Activated T-cell treated with anti-CD3 and anti-CD28 coated beads, Interleukin-2, amount 50 U/mL, for 72 hours (primary cell): ENCODE results near the gene CDSN. TPM values are rescaled to one million over a fixed set of nuclear protein-coding genes. Genes with fewer than 3 reads are reported as not detected.

Experiments used
- ATAC-seq, 2 donors: fragments of 150-1000 bp; cut with Tn5 transposase; replicated peaks in 1 of 2; 2 replicates each; pipeline ENCODE4 v1.10.0; 2021; ENCODE audit warnings: moderate library complexity in 2 of 2, mild to moderate bottlenecking in 1 of 2
- DNase-seq, 2 donors: peaks; one replicate each; pipeline ENCODE4 v3.0.0; 2021 to 2022; ENCODE audit warnings: mixed read lengths in 1 of 2
- H3K27ac Mint-ChIP-seq: one replicate; pipeline ENCODE4 v1.8.0; 2022; ENCODE audit warnings: mild to moderate bottlenecking, moderate library complexity, mixed read lengths
- H3K27me3 Mint-ChIP-seq: one replicate; pipeline ENCODE4 v1.8.0; 2022; ENCODE audit warnings: low read depth, mixed read lengths
- H3K36me3 Mint-ChIP-seq, 2 donors: one replicate each; pipeline ENCODE4 v1.8.0; 2022; ENCODE audit warnings: mixed read lengths in 2 of 2, mild to moderate bottlenecking in 1 of 2; ENCODE audit not compliant: insufficient read depth in 2 of 2
- H3K4me1 Mint-ChIP-seq: one replicate; pipeline ENCODE4 v1.8.0; 2022; ENCODE audit warnings: low read depth, mixed read lengths
- H3K4me3 Mint-ChIP-seq, 2 donors: one replicate each; pipeline ENCODE4 v1.8.0; 2022; ENCODE audit warnings: mild to moderate bottlenecking in 2 of 2, mixed read lengths in 2 of 2, moderate library complexity in 2 of 2
- H3K9me3 Mint-ChIP-seq, 2 donors: one replicate each; pipeline ENCODE4 v1.8.0; 2022; ENCODE audit warnings: mixed read lengths in 2 of 2
- total RNA-seq, 2 donors: library from RNA; stranded (reverse); gene quantifications; one replicate each; pipeline ENCODE4 v1.2.3, GENCODE V29; 2022

CDSN gene
- total RNA-seq, 2 donors from 2014 or later, result not detected

DNA sequence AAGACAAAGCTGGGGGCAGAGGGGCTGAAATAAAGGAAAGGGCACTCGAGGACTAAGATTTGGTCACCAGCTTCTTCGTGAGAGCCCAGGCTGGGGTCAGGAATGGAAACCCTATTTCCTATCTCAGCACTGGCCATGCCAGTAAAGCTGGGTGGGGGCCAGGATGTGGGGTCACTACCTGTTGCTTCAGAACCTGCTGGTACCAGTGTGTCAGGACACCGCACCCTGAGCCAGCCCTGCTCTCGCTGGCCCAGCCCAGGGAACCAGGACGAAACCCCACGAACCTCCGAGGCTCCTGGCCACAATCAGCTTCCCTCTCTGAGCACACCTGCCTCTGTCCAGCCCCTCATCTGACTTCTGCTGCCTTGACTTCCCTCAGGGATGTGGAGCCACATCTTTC lies 2.1 kb downstream of the CDSN start:
- Mint-ChIP-seq H3K36me3 (no peaks in the 10 kb centered on the region), H3K4me1 (peaks cover 10% of the 10 kb centered on the region), H3K27ac (no peak overlapping the region), H3K4me3 (no peak overlapping the region), H3K9me3 (no peaks in the 10 kb centered on the region), H3K27me3 (no peaks in the 10 kb centered on the region)
- ATAC-seq (no peak), DNase-seq (no peak)

- peaks cover 10% of the 10 kb centered on the region for H3K4me1 Mint-ChIP-seq
These were observed 3.4 kb downstream of the CDSN start for GRCh38 chr6:31116661-31117385.

DNA sequence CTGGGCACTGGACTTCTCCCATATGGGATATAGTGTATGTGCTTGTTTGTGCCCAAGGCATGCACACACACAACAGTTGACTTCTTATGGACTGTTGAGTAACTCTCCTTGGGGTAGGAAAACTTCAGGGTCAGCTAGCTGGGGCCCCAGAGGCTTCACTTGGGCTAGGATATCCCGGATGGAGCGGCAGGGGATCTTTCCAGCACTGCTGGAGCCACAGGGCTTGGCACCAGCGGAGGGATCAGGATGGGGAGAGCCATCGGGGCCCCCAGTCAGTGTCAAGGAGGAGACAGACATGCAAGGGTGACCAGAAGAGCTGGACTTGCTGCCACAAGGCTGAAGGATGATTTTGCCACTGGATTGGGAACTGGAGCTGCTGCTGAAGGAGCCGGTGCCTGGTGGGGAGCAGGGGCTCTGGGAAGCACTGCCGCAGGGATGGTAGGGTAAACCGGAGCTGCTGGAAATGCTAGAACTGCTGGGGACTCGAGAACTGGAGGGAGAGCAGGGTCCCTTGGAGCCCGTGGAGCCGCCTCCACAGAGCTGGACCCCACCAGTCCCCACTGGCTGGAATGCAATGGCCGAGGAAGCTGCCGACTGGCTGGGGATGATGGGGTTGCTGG lies 4.2 kb downstream of the CDSN start:
- no peaks in the 10 kb centered on the region for H3K9me3 Mint-ChIP-seq
- H3K27ac Mint-ChIP-seq, result no peak overlapping the region
- no peak for DNase-seq
- H3K4me3 Mint-ChIP-seq, result no peak overlapping the region
- H3K4me1 Mint-ChIP-seq, result peaks cover 10% of the 10 kb centered on the region
- H3K36me3 Mint-ChIP-seq, result no peaks in the 10 kb centered on the region
- no peaks in the 10 kb centered on the region for H3K27me3 Mint-ChIP-seq
- ATAC-seq, result no peak

More at GRCh38 chr6:31116661-31117385, 3.4 kb downstream of the CDSN start:
- ATAC-seq (no peak), DNase-seq (no peak)
- Mint-ChIP-seq H3K4me3 (no peak overlapping the region), H3K36me3 (no peaks in the 10 kb centered on the region), H3K27ac (no peak overlapping the region), H3K9me3 (no peaks in the 10 kb centered on the region), H3K27me3 (no peaks in the 10 kb centered on the region)

GRCh38 chr6:31114970-31115849 lies 5.0 kb downstream of the CDSN start:
- no peak overlapping the region for H3K27ac Mint-ChIP-seq
- H3K4me1 Mint-ChIP-seq, result peaks cover 10% of the 10 kb centered on the region
- no peak overlapping the region for H3K4me3 Mint-ChIP-seq
- H3K9me3 Mint-ChIP-seq, result no peaks in the 10 kb centered on the region
- no peaks in the 10 kb centered on the region for H3K36me3 Mint-ChIP-seq
- H3K27me3 Mint-ChIP-seq, result no peaks in the 10 kb centered on the region
- no peak for DNase-seq
- ATAC-seq, result no peak

GRCh38 chr6:31114541-31114878 lies 5.7 kb downstream of the CDSN start, which contains the start of gene PSORS1C1:
TSS of gene PSORS1C1 (plus strand) at chr6:31114800. CDS start at chr6:31129633, 14,833 bp downstream.
- peaks cover 7% of the 10 kb centered on the region for H3K27me3 Mint-ChIP-seq
- ATAC-seq, result no peak
- H3K4me1 Mint-ChIP-seq, result peaks cover 10% of the 10 kb centered on the region
- no peak within 1 kb of the TSS for H3K27ac Mint-ChIP-seq
- no peak within 1 kb of the TSS for H3K4me3 Mint-ChIP-seq
- no peaks in the 10 kb centered on the region for H3K36me3 Mint-ChIP-seq
- DNase-seq, result no peak
- no peaks in the 10 kb centered on the region for H3K9me3 Mint-ChIP-seq

DNA sequence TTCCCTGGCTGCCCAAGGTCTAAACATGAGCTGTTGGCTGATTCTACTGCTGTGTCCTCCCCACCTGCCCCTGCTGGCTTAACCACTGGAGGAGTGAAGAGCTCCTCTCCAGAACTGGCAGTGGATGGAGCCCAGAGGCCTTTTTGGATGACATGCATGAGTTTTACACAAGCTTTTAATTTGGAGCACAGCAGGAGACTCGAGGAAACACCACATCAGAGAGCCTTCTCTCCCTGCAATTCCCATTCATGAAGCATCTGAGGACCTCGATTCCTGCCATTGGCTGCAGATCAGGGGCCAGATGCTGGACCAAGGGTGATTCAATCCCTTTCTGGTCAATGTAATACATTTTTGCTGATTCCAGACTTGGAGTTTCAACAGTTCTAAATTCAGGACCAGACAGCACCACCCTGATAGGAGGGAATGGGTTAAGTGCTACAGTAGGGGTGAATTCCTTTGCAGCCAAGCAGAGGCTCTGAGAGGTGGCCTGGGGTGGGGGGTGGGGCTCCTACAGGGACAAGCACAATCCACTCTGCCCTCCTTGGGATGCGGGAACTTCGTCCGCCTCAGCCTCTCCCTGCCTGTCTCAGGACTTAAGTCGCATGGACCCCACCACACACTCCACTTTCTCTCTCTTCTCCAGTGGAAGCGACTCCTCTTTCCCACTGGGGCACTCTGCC lies 6.2 kb downstream of the CDSN start:
- Mint-ChIP-seq H3K27me3 (peaks cover 10% of the 10 kb centered on the region), H3K9me3 (no peaks in the 10 kb centered on the region), H3K27ac (no peak overlapping the region), H3K4me3 (no peak overlapping the region), H3K4me1 (peaks cover 10% of the 10 kb centered on the region), H3K36me3 (no peaks in the 10 kb centered on the region)
- no peak for DNase-seq
- ATAC-seq, result no peak

- no peaks in the 10 kb centered on the region for H3K9me3 Mint-ChIP-seq
- no peak for DNase-seq
- H3K27ac Mint-ChIP-seq, result no peak within 1 kb of the TSS
- H3K4me1 Mint-ChIP-seq, result peaks cover 10% of the 10 kb centered on the region
- ATAC-seq, result no peak
- peaks cover 10% of the 10 kb centered on the region for H3K27me3 Mint-ChIP-seq
- no peak within 1 kb of the TSS for H3K4me3 Mint-ChIP-seq
- H3K36me3 Mint-ChIP-seq, result no peaks in the 10 kb centered on the region
These were observed 7.8 kb downstream of the CDSN start, which contains the start of gene C6orf15 for GRCh38 chr6:31112478-31112877. TSS of gene C6orf15 (minus strand) at chr6:31112575. CDS start at chr6:31112555, 20 bp downstream.

DNA sequence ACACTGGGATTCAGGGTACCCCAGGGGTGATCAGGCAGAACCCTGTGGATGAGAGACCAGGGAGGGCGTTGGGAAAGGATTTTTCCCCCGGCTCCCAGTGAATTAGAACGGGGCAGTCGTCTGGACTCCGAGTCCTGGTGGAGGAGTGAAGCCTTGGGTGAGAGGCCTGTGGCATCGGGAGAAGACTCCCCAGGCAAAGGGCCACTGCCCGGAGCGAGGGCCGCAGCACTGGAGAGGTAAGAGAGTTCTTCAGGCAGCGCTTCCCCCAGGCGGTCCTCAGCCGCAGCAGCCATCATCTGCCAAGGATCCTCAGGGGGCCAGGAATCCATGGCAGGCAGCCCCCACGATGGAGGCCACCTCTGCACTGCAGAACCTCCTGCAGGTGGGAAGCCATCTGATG lies 8.5 kb downstream of the CDSN start:
- H3K36me3 Mint-ChIP-seq, result no peaks in the 10 kb centered on the region
- H3K4me1 Mint-ChIP-seq, result peaks cover 10% of the 10 kb centered on the region
- no peaks in the 10 kb centered on the region for H3K9me3 Mint-ChIP-seq
- no peak for DNase-seq
- H3K27ac Mint-ChIP-seq, result no peak overlapping the region
- no peak overlapping the region for H3K4me3 Mint-ChIP-seq
- no peak for ATAC-seq
- peaks cover 10% of the 10 kb centered on the region for H3K27me3 Mint-ChIP-seq

DNA sequence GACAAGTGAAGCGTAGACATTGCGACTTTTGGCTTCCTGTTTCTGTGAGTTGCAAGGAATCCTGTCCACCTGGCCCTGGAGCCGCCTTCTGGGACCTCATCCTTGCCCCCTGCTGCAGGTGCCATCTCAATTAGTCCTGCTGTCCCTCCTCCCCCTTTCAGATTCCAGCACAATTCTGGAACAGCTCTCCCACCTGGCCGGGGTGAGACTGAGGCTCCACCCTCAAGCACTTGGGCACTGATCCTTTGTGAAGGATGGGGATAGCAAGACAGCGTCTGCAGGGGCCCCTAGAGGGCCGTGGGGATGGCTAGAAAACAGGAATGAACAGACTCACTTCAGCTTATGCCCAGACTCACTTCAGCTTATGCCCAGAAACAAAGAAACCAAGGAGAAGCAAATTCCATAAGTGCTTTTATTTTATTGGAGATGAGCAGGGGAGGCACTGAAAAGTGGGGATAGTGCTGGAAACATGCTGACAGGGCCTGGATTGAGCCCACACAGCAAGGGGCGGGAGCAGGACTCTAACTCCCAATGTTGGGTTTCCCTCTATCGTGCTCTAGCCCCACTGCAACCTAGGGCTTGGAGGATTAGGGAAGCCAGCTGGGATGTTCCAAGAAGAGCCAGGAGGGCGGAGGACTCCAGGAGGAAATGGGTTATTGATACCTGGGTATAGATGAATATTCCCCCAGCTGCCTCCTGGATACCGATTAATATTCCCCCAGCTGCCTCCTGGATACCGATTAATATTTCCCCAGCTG lies 9.2 kb downstream of the CDSN start:
- Mint-ChIP-seq H3K27me3 (peaks cover 10% of the 10 kb centered on the region), H3K27ac (no peak overlapping the region), H3K4me1 (peaks cover 10% of the 10 kb centered on the region), H3K9me3 (no peaks in the 10 kb centered on the region), H3K36me3 (no peaks in the 10 kb centered on the region), H3K4me3 (no peak overlapping the region)
- DNase-seq (no peak), ATAC-seq (no peak)

DNA sequence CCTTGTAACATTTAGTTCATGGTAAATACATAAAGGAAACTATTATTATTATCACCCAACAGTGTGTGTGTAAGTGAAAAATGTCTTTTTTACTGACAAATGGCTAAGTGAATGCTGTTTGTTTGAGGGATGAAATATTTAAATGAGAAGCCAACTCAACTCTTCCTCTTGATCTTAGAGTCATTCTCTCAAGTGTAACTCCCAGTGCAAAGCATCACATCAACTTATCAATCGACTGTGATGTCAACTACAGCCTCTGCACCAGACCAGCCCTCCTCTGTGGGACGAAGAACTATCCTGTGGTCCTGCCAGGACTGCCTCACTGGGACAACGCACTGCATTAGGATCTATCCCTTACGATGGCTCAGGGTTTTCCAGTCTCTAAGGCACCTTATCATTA lies 13.2 kb downstream of the CDSN start:
- Mint-ChIP-seq H3K27ac (no peak overlapping the region), H3K4me1 (no peaks in the 10 kb centered on the region), H3K4me3 (no peak overlapping the region), H3K9me3 (no peaks in the 10 kb centered on the region), H3K27me3 (peaks cover 10% of the 10 kb centered on the region), H3K36me3 (no peaks in the 10 kb centered on the region)
- ATAC-seq (peak in 1 of 2 donors; percentile 68), DNase-seq (no peak)

DNA sequence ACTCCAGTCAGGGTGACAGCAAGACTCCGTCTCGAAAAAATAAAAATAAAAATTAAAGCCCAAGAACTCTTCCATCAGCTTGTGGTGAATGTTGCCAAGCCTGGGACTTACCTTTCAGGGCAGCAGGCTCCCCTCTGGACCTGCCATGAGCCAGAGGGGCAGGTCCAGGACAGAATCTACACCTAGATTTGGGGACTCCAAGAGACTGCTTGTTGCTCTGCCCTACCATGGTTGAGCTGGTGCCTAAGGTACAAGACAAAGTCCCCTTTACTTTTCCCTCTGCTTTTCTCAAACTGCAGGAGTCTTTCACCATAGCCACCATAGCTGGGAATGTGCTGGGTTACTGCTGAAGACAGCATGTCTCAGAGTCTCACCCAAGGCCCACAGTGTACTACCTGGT lies 17.1 kb downstream of the CDSN start:
- DNase-seq (no peak), ATAC-seq (no peak)
- Mint-ChIP-seq H3K27ac (no peak overlapping the region), H3K36me3 (no peaks in the 10 kb centered on the region), H3K4me1 (no peaks in the 10 kb centered on the region), H3K9me3 (no peaks in the 10 kb centered on the region), H3K4me3 (no peak overlapping the region), H3K27me3 (no peaks in the 10 kb centered on the region)

DNA sequence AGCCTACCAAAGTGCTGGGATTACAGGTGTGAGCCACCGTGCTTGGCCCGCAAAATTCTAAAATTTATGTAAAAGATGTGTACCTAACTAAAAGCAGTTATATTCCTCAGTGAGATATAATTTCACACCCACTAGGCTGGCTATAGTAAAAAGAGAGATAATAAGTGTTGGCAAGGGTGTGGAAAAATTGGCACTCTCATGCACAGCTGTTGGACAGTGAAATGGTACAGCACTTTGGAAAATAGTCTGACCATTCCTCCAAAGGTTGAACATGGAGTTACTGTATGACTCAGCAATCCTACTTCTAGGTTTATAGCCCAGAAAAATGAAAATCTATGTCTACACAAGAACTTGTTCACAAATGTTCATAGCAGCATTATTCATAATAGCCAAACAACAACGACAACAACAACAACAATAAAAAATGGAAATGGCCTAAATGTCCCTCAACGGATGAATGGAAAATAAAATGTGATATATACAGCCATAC lies 21.8 kb downstream of the CDSN start:
- Mint-ChIP-seq H3K27ac (no peak overlapping the region), H3K36me3 (no peaks in the 10 kb centered on the region), H3K4me3 (no peak overlapping the region), H3K9me3 (no peaks in the 10 kb centered on the region), H3K4me1 (peaks cover 36% of the 10 kb centered on the region), H3K27me3 (no peaks in the 10 kb centered on the region)
- DNase-seq (no peak), ATAC-seq (no peak)
